Thoracic aorta (tissue), 2 donors: ENCODE data around the gene PLOD1. TPM values are rescaled to one million over a fixed set of nuclear protein-coding genes. Genes with fewer than 3 reads are reported as not detected.

Experiments
- ATAC-seq: fragments of 150-250 bp; one replicate; pipeline ENCODE4 v1.8.0; 2017; ENCODE audit warnings: low read depth; ENCODE audit not compliant: insufficient number of reproducible peaks, low FRiP score
- DNase-seq: peaks from one replicate; pipeline ENCODE4 v3.0.0-alpha.2; 2020; ENCODE audit warnings: low spot score
- H3K27ac ChIP-seq, 2 donors: fragments of 200-600 bp; sonication (generic); 1 replicate in 1 of 2; 2 replicates in 1 of 2; pipeline ENCODE4 v1.5.1; 2016; ENCODE audit warnings: mild to moderate bottlenecking in 2 of 2, moderate library complexity in 2 of 2
- H3K27me3 ChIP-seq: fragments of 200-600 bp; sonication (generic); replicated peaks from 2 replicates; pipeline ENCODE4 v1.6.0; 2016; ENCODE audit warnings: mild to moderate bottlenecking; ENCODE audit not compliant: insufficient read depth
- H3K36me3 ChIP-seq: fragments of 200-600 bp; sonication (generic); one replicate; pipeline ENCODE4 v1.5.1; 2016
- H3K4me1 ChIP-seq, 2 donors: fragments of 200-600 bp; sonication (generic); 1 replicate in 1 of 2; 2 replicates in 1 of 2; pipeline versions ENCODE4 v1.5.1 to v1.6.0; 2016; ENCODE audit warnings: low read depth in 2 of 2, mild to moderate bottlenecking in 1 of 2; ENCODE audit not compliant: control insufficient read depth in 1 of 2
- H3K4me3 ChIP-seq: fragments of 200-600 bp; sonication (generic); 2 replicates; pipeline ENCODE4 v1.5.1; 2016; ENCODE audit warnings: mild to moderate bottlenecking
- H3K9me3 ChIP-seq: fragments of 200-600 bp; sonication (generic); 2 replicates; pipeline ENCODE4 v1.5.1; 2016
- CTCF ChIP-seq: fragments of 200-600 bp; sonication (generic); IDR thresholded peaks from one replicate; pipeline ENCODE4 v1.5.1; 2019; ENCODE audit warnings: antibody characterized with exemption
- total RNA-seq, 2 donors: library from RNA; depleted of rRNA; stranded (reverse); fragments of >200 nt; gene quantifications; one replicate each; pipeline versions ENCODE4 v1.1.0 to v1.2.3, GENCODE V29; 2016

Gene PLOD1
- total RNA-seq, 2 donors from 2014 or later = 71.3 to 123 TPM

DNA sequence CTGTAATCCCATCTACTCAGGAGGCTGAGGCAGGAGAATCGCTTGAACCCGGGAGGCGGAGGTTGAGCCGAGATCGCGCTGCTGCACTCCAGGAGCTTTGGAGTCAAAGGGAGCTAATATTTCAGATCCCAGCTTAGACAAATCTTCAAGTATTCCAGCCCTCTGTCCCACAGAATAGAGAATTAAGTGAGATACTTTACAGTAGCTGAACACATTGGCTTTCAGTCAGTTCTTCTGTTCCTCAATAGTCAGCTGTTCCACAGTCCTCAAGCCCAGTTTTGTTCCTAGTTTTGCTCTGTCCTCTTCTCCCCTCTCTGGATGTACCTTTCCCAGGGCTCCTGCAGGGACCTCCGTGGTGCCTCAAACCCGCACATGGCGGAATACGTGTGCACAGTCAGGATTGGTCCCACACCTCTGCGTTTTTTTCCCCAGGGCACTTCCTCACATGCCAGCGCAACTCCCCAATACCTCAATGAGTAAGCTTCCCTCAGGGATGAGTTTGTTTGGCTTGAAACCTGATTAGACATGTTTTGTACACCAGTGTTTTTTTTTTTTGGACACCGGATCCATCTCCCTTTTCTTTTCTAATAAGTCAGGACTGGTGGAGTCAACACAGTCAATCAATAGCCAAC, 47.0 kb downstream of the PLOD1 start:
- Histone ChIP-seq H3K9me3 (no peaks in the 10 kb centered on the region), H3K36me3 (peaks cover 23% of the 10 kb centered on the region), H3K27me3 (no peaks in the 10 kb centered on the region), H3K4me3 (peak overlapping the region; percentile 98), H3K4me1 (peaks cover 11 to 25% of the 10 kb centered on the region in 2 donors), H3K27ac (peak overlapping the region in 1 of 2 donors; percentile 91)
- no peak for DNase-seq
- no peak for TF ChIP-seq CTCF
- no peak for ATAC-seq

GRCh38 chr1:11982010-11982392, 47.5 kb downstream of the PLOD1 start:
- Histone ChIP-seq H3K9me3 (no peaks in the 10 kb centered on the region), H3K4me1 (peaks cover 11 to 25% of the 10 kb centered on the region in 2 donors), H3K4me3 (no peak overlapping the region), H3K27me3 (no peaks in the 10 kb centered on the region), H3K36me3 (peaks cover 23% of the 10 kb centered on the region), H3K27ac (no peak overlapping the region)
- TF ChIP-seq CTCF = peak; percentile 22
- no peak for DNase-seq
- no peak for ATAC-seq

- no peak for TF ChIP-seq CTCF
- Histone ChIP-seq H3K36me3 (peaks cover 30% of the 10 kb centered on the region), H3K9me3 (no peaks in the 10 kb centered on the region), H3K27ac (no peak overlapping the region), H3K4me1 (peaks cover 11 to 21% of the 10 kb centered on the region in 2 donors), H3K27me3 (no peaks in the 10 kb centered on the region), H3K4me3 (no peak overlapping the region)
- no peak for DNase-seq
- ATAC-seq = no peak
These were observed 49.6 kb downstream of the PLOD1 start for GRCh38 chr1:11984121-11984520.

DNA sequence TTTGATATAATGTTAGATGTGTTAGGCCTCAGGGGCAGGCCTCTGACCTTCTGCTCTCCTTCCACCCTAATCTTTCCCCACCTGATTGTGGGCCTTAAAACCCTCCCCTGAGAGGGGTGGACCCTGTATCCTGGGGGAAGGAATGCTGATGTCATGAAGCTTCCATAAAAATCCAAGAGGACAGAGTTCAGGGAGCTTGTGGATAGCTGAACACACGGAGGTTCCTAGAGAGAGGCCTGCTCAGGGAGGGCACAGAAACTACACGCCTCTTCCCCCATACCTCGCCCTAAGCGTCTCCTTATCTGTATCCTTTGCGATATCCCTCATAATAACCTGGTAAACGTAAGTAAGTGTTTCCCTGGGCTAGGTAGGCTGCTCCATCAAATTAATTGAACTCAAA, 50.1 kb downstream of the PLOD1 start:
- DNase-seq (no peak), ATAC-seq (no peak)
- Histone ChIP-seq H3K36me3 (peaks cover 35% of the 10 kb centered on the region), H3K4me1 (peaks cover 6 to 17% of the 10 kb centered on the region in 2 donors), H3K9me3 (no peaks in the 10 kb centered on the region), H3K27ac (no peak overlapping the region), H3K4me3 (no peak overlapping the region), H3K27me3 (no peaks in the 10 kb centered on the region)
- TF ChIP-seq CTCF = no peak

GRCh38 chr1:11985171-11985570, 50.7 kb downstream of the PLOD1 start:
- H3K27me3 ChIP-seq = no peaks in the 10 kb centered on the region
- H3K4me3 ChIP-seq = no peak overlapping the region
- no peak overlapping the region for H3K27ac ChIP-seq
- H3K4me1 ChIP-seq = peaks cover 6 to 15% of the 10 kb centered on the region in 2 donors
- H3K36me3 ChIP-seq = peaks cover 41% of the 10 kb centered on the region
- DNase-seq = no peak
- no peak for ATAC-seq
- no peaks in the 10 kb centered on the region for H3K9me3 ChIP-seq
- TF ChIP-seq CTCF = no peak
